Measurements from ENCODE around the gene CFAP43. TPM values are rescaled to one million over a fixed set of nuclear protein-coding genes. Genes with fewer than 3 reads are reported as not detected.

The CFAP43 gene
- total and polyA plus RNA-seq, 2 donors (not counting 1 experiment from before 2014, with no cell fraction given) = 0.12 TPM; not detected in 1

DNA sequence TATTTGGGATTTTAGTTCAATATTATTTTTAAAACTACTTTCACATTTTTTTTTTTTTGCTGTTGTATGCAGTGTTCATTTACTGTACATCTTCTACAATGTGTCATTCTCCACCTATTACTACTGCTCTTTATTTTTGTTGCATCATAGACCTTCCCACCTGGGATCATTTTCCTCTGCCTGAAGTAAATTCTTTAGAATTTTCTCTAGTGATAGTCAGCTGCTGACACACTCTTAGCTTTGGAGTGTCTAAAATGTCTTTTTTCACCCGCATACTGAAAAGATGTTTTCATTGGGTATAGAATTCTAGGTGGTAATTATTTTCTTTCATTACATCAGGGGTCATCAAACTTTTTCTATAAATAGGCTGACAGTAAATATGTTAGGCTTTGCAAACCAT, 30.5 kb downstream of the CFAP43 start:
- no peak for TF ChIP-seq EZH2 (IDR thresholded peaks at IDR 0.05; ENCODE audit: borderline replicate concordance, insufficient read depth, low read depth, low read length, poor library complexity, severe bottlenecking)
- no peak for TF ChIP-seq CTCF (IDR thresholded peaks at IDR 0.05)
- intact Hi-C loops (cut with micrococcal nuclease) = no loop called here
- Histone ChIP-seq H3K79me2 (ENCODE audit: control insufficient read depth, insufficient read depth, low read length) (no peaks in the 10 kb centered on the region), H4K20me1 (ENCODE audit: control insufficient read depth, insufficient read depth, low read length, poor library complexity, severe bottlenecking) (no peaks in the 10 kb centered on the region), H2AFZ (ENCODE audit: insufficient read depth, low read depth, low read length, poor library complexity, severe bottlenecking) (no peak overlapping the region), H3K36me3 (replicated peaks in 1 of 2; ENCODE audit: control extremely low read depth in 1 of 2, control insufficient read depth in 1 of 2, extremely low read depth in 1 of 2, insufficient read depth in 2 of 2, low read length in 1 of 2) (no peaks in the 10 kb centered on the region), H3K4me2 (replicated peaks; ENCODE audit: low read depth, low read length, poor library complexity, severe bottlenecking) (no peak overlapping the region), H3K27me3 (replicated peaks in 1 of 4; ENCODE audit: control extremely low read depth in 1 of 4, control insufficient read depth in 3 of 4, insufficient read depth in 4 of 4, low read length in 3 of 4) (peaks cover 0 to 3% (median under 1%) of the 10 kb centered on the region in 4 experiments), H3K9me3 (ENCODE audit: control extremely low read depth in 1 of 3, control insufficient read depth in 2 of 3, insufficient read depth in 1 of 3, low read length in 2 of 3) (no peaks in the 10 kb centered on the region), H3K27ac (ENCODE audit: low read length in 2 of 2) (no peak overlapping the region), H3K9ac (ENCODE audit: low read length) (no peak overlapping the region), H3K4me3 (ENCODE audit: control extremely low read depth in 1 of 5, extremely low read depth in 1 of 5, insufficient read depth in 1 of 5, low read depth in 2 of 5, low read length in 4 of 5) (no peak overlapping the region), H3K4me1 (ENCODE audit: control insufficient read depth in 2 of 2, insufficient read depth in 2 of 2, low read length in 2 of 2) (no peaks in the 10 kb centered on the region)
- Mint-ChIP-seq H3K4me1 (no peaks in the 10 kb centered on the region), H3K27me3 (peaks cover 24% of the 10 kb centered on the region), H3K9me3 (ENCODE audit: insufficient read depth) (no peaks in the 10 kb centered on the region), H3K27ac (no peak overlapping the region), H3K4me3 (no peak overlapping the region)
- no peak for ATAC-seq (ENCODE audit: low read depth)
- CTCF ChIA-PET = no interaction called here
- POLR2A ChIA-PET = no interaction called here
- WGBS (ENCODE audit: insufficient coverage) = no CpG with 5 or more reads among the region's 1 CpG
- DNase-seq = no peak

DNA sequence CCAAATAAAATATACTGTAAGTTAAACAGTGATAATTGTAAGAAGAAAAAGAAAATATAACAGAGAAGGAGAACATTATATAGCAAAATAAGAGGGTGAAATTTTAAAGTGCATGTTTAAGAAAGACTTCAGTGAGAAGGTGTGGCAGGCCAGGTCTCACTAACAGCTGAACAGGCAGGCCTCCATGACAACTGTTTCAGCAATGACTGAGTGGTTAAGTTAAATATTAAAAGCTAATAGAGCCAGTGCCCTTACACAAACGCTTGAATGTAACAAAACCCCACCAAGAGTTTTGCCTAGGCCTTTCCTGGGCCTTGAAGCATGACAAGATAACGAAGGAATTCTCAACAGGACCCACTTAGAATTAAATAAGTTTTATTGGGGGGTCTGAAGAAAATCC, 32.6 kb downstream of the CFAP43 start:
- H3K27me3 Mint-ChIP-seq = peaks cover 21% of the 10 kb centered on the region
- H3K79me2 ChIP-seq (ENCODE audit: control insufficient read depth, insufficient read depth, low read length) = no peaks in the 10 kb centered on the region
- no CpG with 5 or more reads among the region's 2 CpGs for WGBS (ENCODE audit: insufficient coverage)
- no peak for ATAC-seq (ENCODE audit: low read depth)
- H4K20me1 ChIP-seq (ENCODE audit: control insufficient read depth, insufficient read depth, low read length, poor library complexity, severe bottlenecking) = no peaks in the 10 kb centered on the region
- no peaks in the 10 kb centered on the region for H3K9me3 ChIP-seq (ENCODE audit: control extremely low read depth in 1 of 3, control insufficient read depth in 2 of 3, insufficient read depth in 1 of 3, low read length in 2 of 3)
- no peak overlapping the region for H3K4me3 Mint-ChIP-seq
- no peaks in the 10 kb centered on the region for H3K36me3 ChIP-seq (replicated peaks in 1 of 2; ENCODE audit: control extremely low read depth in 1 of 2, control insufficient read depth in 1 of 2, extremely low read depth in 1 of 2, insufficient read depth in 2 of 2, low read length in 1 of 2)
- H3K9ac ChIP-seq (ENCODE audit: low read length) = no peak overlapping the region
- intact Hi-C loops (cut with micrococcal nuclease) = no loop called here
- no peak overlapping the region for H2AFZ ChIP-seq (ENCODE audit: insufficient read depth, low read depth, low read length, poor library complexity, severe bottlenecking)
- H3K4me3 ChIP-seq (ENCODE audit: control extremely low read depth in 1 of 5, extremely low read depth in 1 of 5, insufficient read depth in 1 of 5, low read depth in 2 of 5, low read length in 4 of 5) = no peak overlapping the region
- POLR2A ChIA-PET = no interaction called here
- no peaks in the 10 kb centered on the region for H3K9me3 Mint-ChIP-seq (ENCODE audit: insufficient read depth)
- TF ChIP-seq EZH2 (IDR thresholded peaks at IDR 0.05; ENCODE audit: borderline replicate concordance, insufficient read depth, low read depth, low read length, poor library complexity, severe bottlenecking) (no peak), CTCF (IDR thresholded peaks at IDR 0.05) (no peak)
- CTCF ChIA-PET = no interaction called here
- peaks cover 0 to 3% (median under 1%) of the 10 kb centered on the region in 4 experiments for H3K27me3 ChIP-seq (replicated peaks in 1 of 4; ENCODE audit: control extremely low read depth in 1 of 4, control insufficient read depth in 3 of 4, insufficient read depth in 4 of 4, low read length in 3 of 4)
- no peak overlapping the region for H3K27ac ChIP-seq (ENCODE audit: low read length in 2 of 2)
- H3K4me1 ChIP-seq (ENCODE audit: control insufficient read depth in 2 of 2, insufficient read depth in 2 of 2, low read length in 2 of 2) = no peaks in the 10 kb centered on the region
- H3K4me2 ChIP-seq (replicated peaks; ENCODE audit: low read depth, low read length, poor library complexity, severe bottlenecking) = no peak overlapping the region
- H3K4me1 Mint-ChIP-seq = no peaks in the 10 kb centered on the region
- no peak overlapping the region for H3K27ac Mint-ChIP-seq
- DNase-seq = no peak
